Neural progenitor cell (in vitro differentiated cells): ENCODE measurements around the gene ING5. TPM values are rescaled to one million over a fixed set of nuclear protein-coding genes. Genes with fewer than 3 reads are reported as not detected.

Experiments used
- DNase-seq: peaks from one replicate; pipeline ENCODE4 v3.0.0-alpha.2; 2016; ENCODE audit warnings: low spot score
- H2AFZ ChIP-seq: fragments of 200-600 bp; sonication (generic); replicated peaks from 2 replicates; pipeline ENCODE4 v1.6.1; 2016; ENCODE audit warnings: antibody characterized with exemption
- H3F3A ChIP-seq: fragments of 200-600 bp; sonication (generic); 2 replicates; pipeline ENCODE4 v1.6.1; 2016; ENCODE audit warnings: antibody characterized with exemption, low read depth
- H3K27ac ChIP-seq: fragments of 200-600 bp; sonication (generic); 2 replicates; pipeline ENCODE4 v1.5.1; 2016; ENCODE audit warnings: mild to moderate bottlenecking
- H3K27me3 ChIP-seq: fragments of 200-600 bp; sonication (generic); 2 replicates; pipeline ENCODE4 v1.6.1; 2016; ENCODE audit warnings: mild to moderate bottlenecking, moderate library complexity
- H3K36me3 ChIP-seq: fragments of 200-600 bp; sonication (generic); 2 replicates; pipeline ENCODE4 v1.5.1; 2016
- H3K4me1 ChIP-seq: fragments of 200-600 bp; sonication (generic); 2 replicates; pipeline ENCODE4 v1.6.1; 2016; ENCODE audit warnings: mixed run types
- H3K4me2 ChIP-seq: fragments of 200-600 bp; sonication (generic); 2 replicates; pipeline ENCODE4 v1.6.1; 2016
- H3K4me3 ChIP-seq: fragments of 200-600 bp; sonication (generic); 2 replicates; pipeline ENCODE4 v1.5.1; 2016
- H3K79me2 ChIP-seq: fragments of 200-600 bp; sonication (generic); 2 replicates; pipeline ENCODE4 v1.6.1; 2016; ENCODE audit warnings: low read depth
- H3K9ac ChIP-seq: fragments of 200-600 bp; sonication (generic); 2 replicates; pipeline ENCODE4 v1.6.1; 2016
- H3K9me3 ChIP-seq: fragments of 200-600 bp; sonication (generic); 2 replicates; pipeline ENCODE4 v1.5.1; 2016; ENCODE audit warnings: low read depth
- H4K20me1 ChIP-seq: fragments of 200-600 bp; sonication (generic); 2 replicates; pipeline ENCODE4 v1.6.1; 2016; ENCODE audit warnings: low read depth
- H3K27ac Mint-ChIP-seq: 3 replicates; pipeline ENCODE4 v1.8.0; 2021; ENCODE audit warnings: mixed read lengths
- H3K27me3 Mint-ChIP-seq: 2 replicates; pipeline ENCODE4 v1.8.0; 2022; ENCODE audit warnings: low read depth, mild to moderate bottlenecking, inconsistent platforms, moderate library complexity, mixed read lengths; ENCODE audit not compliant: insufficient read depth
- H3K36me3 Mint-ChIP-seq: 3 replicates; pipeline ENCODE4 v1.8.0; 2021; ENCODE audit warnings: mixed read lengths
- H3K4me1 Mint-ChIP-seq: 3 replicates; pipeline ENCODE4 v1.8.0; 2021; ENCODE audit warnings: mixed read lengths
- H3K4me3 Mint-ChIP-seq: 3 replicates; pipeline ENCODE4 v1.8.0; 2021; ENCODE audit warnings: mild to moderate bottlenecking, moderate library complexity, mixed read lengths
- H3K9me3 Mint-ChIP-seq: 3 replicates; pipeline ENCODE4 v1.8.0; 2020; ENCODE audit warnings: mixed read lengths
- EZH2 ChIP-seq: fragments of 200-600 bp; sonication (generic); IDR thresholded peaks from 2 replicates; pipeline ENCODE4 v1.6.1; 2017; ENCODE audit warnings: antibody characterized with exemption, mild to moderate bottlenecking, moderate library complexity
- EZH2phosphoT487 ChIP-seq: fragments of 200-600 bp; sonication (generic); IDR thresholded peaks from 2 replicates; pipeline ENCODE4 v1.6.1; 2017; ENCODE audit warnings: antibody characterized with exemption
- total RNA-seq: library from RNA; depleted of rRNA; stranded (reverse); fragments of >200 nt; gene quantifications from 2 replicates; pipeline ENCODE4 v1.2.3, GENCODE V29; 2015; ENCODE audit warnings: low replicate concordance
- TF ChIP-seq, protein P1 (sequence below): fragments of 200-600 bp; sonication (generic); IDR thresholded peaks from 2 replicates; pipeline ENCODE4 v1.5.1; 2017; ENCODE audit warnings: antibody characterized with exemption, mild to moderate bottlenecking

Gene ING5
- total RNA-seq, 1 donor from 2014 or later, result 38.2 TPM

DNA sequence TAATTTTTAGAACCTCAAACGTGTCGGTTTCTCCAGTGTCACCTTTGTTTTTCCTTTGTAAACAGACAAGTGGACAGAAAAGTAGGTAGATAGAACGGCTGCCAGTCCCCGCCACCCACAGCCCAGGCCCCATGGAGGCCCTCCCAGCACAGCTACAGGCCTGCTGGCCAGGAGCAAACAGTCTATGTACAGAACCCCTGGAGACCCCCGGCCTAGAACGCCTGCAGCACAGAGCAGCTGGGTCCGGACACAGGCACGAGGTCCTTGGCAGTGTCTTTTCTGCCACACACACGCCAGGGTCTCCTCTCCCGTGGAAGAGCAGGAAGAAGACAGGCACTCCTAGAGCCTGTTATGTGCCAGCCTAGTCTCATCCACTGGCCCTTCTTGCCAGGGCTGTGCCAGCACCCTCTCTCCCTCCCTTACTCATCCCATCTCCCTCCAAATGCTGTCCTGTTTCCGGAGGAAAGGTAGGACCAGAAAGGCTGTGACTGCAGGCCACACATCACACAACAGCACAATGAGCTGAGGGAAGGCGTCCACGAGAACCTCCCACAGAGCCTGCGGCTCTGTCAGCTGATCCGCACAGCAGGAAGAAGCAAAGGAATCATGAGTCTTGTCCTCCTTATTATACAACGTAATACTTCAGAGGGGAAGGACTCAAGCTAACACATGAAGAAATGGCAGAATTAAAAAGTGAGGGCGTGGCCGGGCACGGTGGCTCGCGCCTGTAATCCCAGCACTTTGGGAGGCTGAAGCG is 22.9 kb upstream of the ING5 start:
- Histone ChIP-seq H3K27ac (no peak overlapping the region), H3K4me3 (no peak overlapping the region), H3K9me3 (no peaks in the 10 kb centered on the region), H4K20me1 (no peaks in the 10 kb centered on the region), H3F3A (peaks cover 13% of the 10 kb centered on the region), H3K79me2 (peaks cover 22% of the 10 kb centered on the region), H2AFZ (no peak overlapping the region), H3K27me3 (no peaks in the 10 kb centered on the region), H3K9ac (no peak overlapping the region), H3K4me1 (no peaks in the 10 kb centered on the region), H3K4me2 (no peak overlapping the region), H3K36me3 (peaks cover 7% of the 10 kb centered on the region)
- Mint-ChIP-seq H3K4me3 (no peak overlapping the region), H3K36me3 (peaks cover 28% of the 10 kb centered on the region), H3K27ac (no peak overlapping the region), H3K27me3 (peaks cover 6% of the 10 kb centered on the region), H3K9me3 (no peaks in the 10 kb centered on the region), H3K4me1 (peaks cover 2% of the 10 kb centered on the region)
- DNase-seq, result no peak
- TF ChIP-seq EZH2phosphoT487, result no peak
- TF ChIP-seq, protein P1, sequence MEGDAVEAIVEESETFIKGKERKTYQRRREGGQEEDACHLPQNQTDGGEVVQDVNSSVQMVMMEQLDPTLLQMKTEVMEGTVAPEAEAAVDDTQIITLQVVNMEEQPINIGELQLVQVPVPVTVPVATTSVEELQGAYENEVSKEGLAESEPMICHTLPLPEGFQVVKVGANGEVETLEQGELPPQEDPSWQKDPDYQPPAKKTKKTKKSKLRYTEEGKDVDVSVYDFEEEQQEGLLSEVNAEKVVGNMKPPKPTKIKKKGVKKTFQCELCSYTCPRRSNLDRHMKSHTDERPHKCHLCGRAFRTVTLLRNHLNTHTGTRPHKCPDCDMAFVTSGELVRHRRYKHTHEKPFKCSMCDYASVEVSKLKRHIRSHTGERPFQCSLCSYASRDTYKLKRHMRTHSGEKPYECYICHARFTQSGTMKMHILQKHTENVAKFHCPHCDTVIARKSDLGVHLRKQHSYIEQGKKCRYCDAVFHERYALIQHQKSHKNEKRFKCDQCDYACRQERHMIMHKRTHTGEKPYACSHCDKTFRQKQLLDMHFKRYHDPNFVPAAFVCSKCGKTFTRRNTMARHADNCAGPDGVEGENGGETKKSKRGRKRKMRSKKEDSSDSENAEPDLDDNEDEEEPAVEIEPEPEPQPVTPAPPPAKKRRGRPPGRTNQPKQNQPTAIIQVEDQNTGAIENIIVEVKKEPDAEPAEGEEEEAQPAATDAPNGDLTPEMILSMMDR, result no peak
- no peak for TF ChIP-seq EZH2

DNA sequence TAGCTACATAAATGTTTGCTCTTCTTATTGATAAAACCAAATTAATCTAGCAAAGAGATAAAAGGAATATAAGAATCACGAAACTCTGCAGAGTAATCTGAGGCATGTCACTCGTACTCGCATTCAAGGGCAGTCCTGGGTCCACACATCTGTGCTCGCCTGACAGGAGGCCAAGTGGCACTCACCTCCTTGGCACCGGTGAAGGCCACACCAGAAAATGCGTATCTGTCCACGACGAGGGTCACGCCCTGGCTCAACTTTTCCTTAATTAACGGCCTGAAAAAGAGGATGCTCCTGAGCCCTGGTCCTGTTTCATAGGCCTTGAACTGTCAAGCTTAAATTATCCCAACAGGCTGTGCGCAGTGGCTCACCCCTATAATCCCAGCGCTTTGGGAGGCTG is 21.8 kb upstream of the ING5 start:
- Histone ChIP-seq H3K9me3 (no peaks in the 10 kb centered on the region), H3K4me1 (no peaks in the 10 kb centered on the region), H3K36me3 (peaks cover 13% of the 10 kb centered on the region), H3K79me2 (peaks cover 33% of the 10 kb centered on the region), H3K27me3 (no peaks in the 10 kb centered on the region), H4K20me1 (no peaks in the 10 kb centered on the region), H3K27ac (no peak overlapping the region), H3K9ac (no peak overlapping the region), H3K4me3 (no peak overlapping the region), H2AFZ (no peak overlapping the region), H3F3A (peaks cover 4% of the 10 kb centered on the region), H3K4me2 (no peak overlapping the region)
- no peaks in the 10 kb centered on the region for H3K9me3 Mint-ChIP-seq
- H3K4me3 Mint-ChIP-seq, result no peak overlapping the region
- H3K27ac Mint-ChIP-seq, result no peak overlapping the region
- peaks cover 33% of the 10 kb centered on the region for H3K36me3 Mint-ChIP-seq
- TF ChIP-seq EZH2phosphoT487, result no peak
- TF ChIP-seq, protein P1, result no peak
- no peak for TF ChIP-seq EZH2
- peaks cover 6% of the 10 kb centered on the region for H3K4me1 Mint-ChIP-seq
- peaks cover 2% of the 10 kb centered on the region for H3K27me3 Mint-ChIP-seq
- DNase-seq, result no peak

DNA sequence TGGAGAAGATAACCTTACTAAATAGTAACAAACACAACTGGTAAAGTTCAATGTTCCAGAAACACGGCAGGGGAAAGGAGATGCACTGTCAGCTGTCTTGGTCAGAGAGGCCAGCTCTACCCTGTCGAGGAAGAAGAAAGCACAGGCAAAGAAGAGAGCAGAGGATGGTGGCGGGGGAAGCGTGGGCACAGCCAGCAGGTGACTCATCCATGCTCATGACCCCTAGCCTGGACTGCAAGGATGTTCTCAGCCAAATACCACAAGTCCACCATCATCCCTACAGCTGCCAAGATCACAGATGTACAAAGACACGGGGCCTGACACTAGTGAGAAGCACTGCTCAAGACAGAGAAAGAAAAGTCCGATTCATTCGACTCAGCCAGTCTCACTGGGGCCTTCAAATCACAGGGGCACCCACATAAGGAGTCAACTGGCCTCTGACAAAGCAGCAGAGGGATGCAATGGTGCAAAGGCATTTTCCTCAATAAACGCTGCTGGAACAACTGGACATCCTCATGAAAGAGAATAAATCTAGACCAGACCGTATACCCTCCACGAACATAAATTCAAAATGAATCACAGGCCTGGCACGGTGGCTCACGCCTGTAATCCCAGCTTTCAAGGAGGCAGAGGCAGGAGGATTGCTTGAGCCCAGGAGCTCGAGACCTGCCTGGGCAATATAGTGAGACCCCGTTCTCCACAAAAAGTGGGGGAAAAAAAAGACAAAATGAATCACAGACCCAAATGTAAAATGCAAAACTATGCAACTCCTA is 20.8 kb upstream of the ING5 start:
- H3K9ac ChIP-seq, result no peak overlapping the region
- Mint-ChIP-seq H3K4me1 (peaks cover 13% of the 10 kb centered on the region), H3K36me3 (peaks cover 36% of the 10 kb centered on the region), H3K27ac (no peak overlapping the region), H3K27me3 (no peaks in the 10 kb centered on the region), H3K4me3 (no peak overlapping the region), H3K9me3 (no peaks in the 10 kb centered on the region)
- no peaks in the 10 kb centered on the region for H4K20me1 ChIP-seq
- H3K36me3 ChIP-seq, result peaks cover 13% of the 10 kb centered on the region
- no peak for TF ChIP-seq EZH2
- TF ChIP-seq EZH2phosphoT487, result no peak
- TF ChIP-seq, protein P1, result no peak
- peaks cover 4% of the 10 kb centered on the region for H3K4me1 ChIP-seq
- no peak overlapping the region for H3K4me2 ChIP-seq
- H3K4me3 ChIP-seq, result no peak overlapping the region
- H3K27ac ChIP-seq, result no peak overlapping the region
- H2AFZ ChIP-seq, result no peak overlapping the region
- H3K79me2 ChIP-seq, result peaks cover 43% of the 10 kb centered on the region
- no peak for DNase-seq
- no peaks in the 10 kb centered on the region for H3K9me3 ChIP-seq
- H3K27me3 ChIP-seq, result no peaks in the 10 kb centered on the region
- H3F3A ChIP-seq, result no peaks in the 10 kb centered on the region
